H1 (cell line): Measurements from ENCODE around the gene COL5A1. TPM values are rescaled to one million over a fixed set of nuclear protein-coding genes. Genes with fewer than 3 reads are reported as not detected.

Source experiments
- BACH1 ChIP-seq: IDR thresholded peaks from 2 replicates; pipeline ENCODE4 v1.6.1; 2012; ENCODE audit warnings: low read length, improper control_type of control experiment
- KDM1A ChIP-seq: fragments of 200-600, 300-600 bp; sonication (generic); IDR thresholded peaks from 2 replicates; pipeline ENCODE4 v1.7.1; 2016; ENCODE audit warnings: mild to moderate bottlenecking, low read length, borderline replicate concordance
- SIN3A ChIP-seq, 2 experiments: IDR thresholded peaks in 1 of 2; conservative IDR thresholded peaks in 1 of 2; 2 replicates each; pipeline ENCODE4 v1.6.1; 2011 to 2012; ENCODE audit warnings: low read length in 2 of 2, improper control_type of control experiment in 1 of 2, low read depth in 1 of 2, mild to moderate bottlenecking in 1 of 2
- SP1 ChIP-seq: IDR thresholded peaks from 2 replicates; pipeline ENCODE4 v1.6.1; 2011; ENCODE audit warnings: low read depth, low read length
- SP2 ChIP-seq: IDR thresholded peaks from 2 replicates; pipeline ENCODE4 v1.6.1; 2012; ENCODE audit warnings: mild to moderate bottlenecking, low read length, inconsistent platforms
- SP4 ChIP-seq: IDR thresholded peaks from 2 replicates; pipeline ENCODE4 v1.6.1; 2012; ENCODE audit warnings: low read length, inconsistent platforms
- polyA plus RNA-seq, 7 experiments: library from polyadenylated mRNA; depleted of rRNA in 3 of 7; stranded (reverse) in 5 of 7; unstranded in 2 of 7; fragments of >200 nt in 5 of 7; fragments of 200-250 nt in 2 of 7; gene quantifications; 1 replicate in 5 of 7; 2 replicates in 1 of 7; 4 replicates in 1 of 7; pipeline versions ENCODE4 v1.2.1 to v1.2.3, GENCODE V29; 2011 to 2013; ENCODE audit warnings: missing spikeins in 2 of 7, mixed read lengths in 2 of 7
- total RNA-seq: library from RNA; stranded (reverse); fragmentation: NEBNext Ultra II Directional; extraction: Animal tissue kit (Norgen Biotek cat#: 25700); gene quantifications from 2 replicates; pipeline ENCODE4 v1.2.1, GENCODE V29; 2021

COL5A1 gene
- total and polyA plus RNA-seq, 2 of the 8 experiments (the other 6 are each of a cell fraction or from before 2014, with no cell fraction given), result 3.8 to 12.0 TPM

GRCh38 chr9:134787601-134788531 lies 146.3 kb downstream of the COL5A1 start (continued):
- TF ChIP-seq SP2, result no peak
- no peak for TF ChIP-seq SP4
- TF ChIP-seq SP1, result no peak
- no peak for TF ChIP-seq KDM1A
- TF ChIP-seq BACH1, result no peak
- TF ChIP-seq SIN3A (conservative IDR thresholded peaks at IDR 0.05 in 1 of 2, IDR thresholded peaks at IDR 0.05 in 1 of 2; ENCODE audit: low read depth in 1 of 2, low read length in 2 of 2), result no peak
